HuH-7 (cell line): Measurements from ENCODE around the gene DGKB.

ENCODE experiments used
- DNase-seq: peaks from one replicate; pipeline ENCODE4 v3.0.0; 2011; ENCODE audit warnings: low spot score

The DGKB gene

DNA sequence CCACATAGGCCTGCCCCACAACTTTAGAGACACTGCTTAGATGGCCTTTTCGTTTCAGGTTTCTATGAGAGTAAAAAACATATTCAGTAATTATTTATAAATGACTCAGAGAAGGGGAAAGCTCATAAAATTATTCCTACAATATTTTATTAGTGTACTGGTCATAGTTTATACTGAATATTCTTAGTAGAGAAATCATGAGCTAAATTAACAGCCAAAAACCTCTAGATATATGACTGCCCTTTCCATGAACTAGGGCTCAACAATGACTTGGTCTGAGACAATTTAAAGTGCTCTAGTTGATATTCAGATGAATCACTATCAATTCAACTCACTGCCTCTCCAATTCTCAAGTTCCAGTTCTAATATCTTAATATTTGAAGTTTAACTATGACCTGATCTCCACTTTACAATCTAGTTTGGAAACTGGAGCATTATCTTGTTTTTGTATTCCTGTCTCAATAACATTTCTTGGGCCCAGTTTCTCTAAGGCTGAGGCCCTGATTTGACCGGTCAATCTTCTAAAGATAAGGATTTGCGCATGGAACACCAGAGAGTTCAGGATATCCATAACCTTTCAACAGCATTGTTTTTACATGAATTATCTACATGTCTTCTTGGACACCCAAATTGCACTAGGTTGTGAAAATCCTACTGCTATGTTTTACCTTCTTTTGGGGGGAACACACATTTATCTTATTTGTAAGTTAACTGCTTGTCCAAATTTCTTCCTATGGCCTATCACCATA is 141.6 kb downstream of the DGKB start:
- DNase-seq: no peak

DNA sequence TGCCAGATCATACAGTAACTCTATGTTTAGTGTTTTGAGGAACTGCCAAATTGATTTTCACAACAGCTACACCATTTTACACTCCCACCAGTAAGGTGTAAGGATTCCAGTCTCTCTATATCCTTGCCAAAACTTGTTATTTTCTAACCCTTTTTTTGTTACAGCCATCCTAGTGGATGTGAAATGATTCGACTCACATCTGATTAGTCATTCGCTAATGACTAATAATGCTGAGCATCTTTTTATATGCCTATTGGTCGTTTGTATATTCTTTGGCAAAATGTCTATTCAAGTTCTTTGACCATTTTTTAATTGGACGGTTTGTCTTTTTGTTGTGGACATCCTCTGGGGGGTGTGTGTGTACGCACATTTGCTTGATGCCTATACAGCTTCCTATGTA is 142.8 kb downstream of the DGKB start:
- no peak for DNase-seq

DNA sequence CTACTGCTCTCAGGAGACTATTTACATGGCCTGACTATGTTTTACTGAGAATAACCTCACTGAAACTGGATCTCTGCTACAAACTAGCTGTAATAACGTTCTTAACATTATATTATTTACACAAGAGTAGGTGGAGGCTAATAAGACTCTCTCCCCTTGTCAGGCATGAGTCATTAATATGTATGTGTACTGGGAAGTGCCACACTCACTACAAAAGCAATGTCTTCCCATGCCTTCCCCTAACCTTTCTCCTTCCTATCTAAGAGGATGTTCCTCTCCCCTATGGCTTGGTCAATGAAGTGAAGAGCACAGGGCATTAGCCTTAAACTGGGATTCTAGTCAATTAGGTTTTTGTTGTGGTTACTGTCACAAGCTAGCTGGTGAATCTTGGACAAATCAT is 147.9 kb downstream of the DGKB start:
- DNase-seq: no peak

DNA sequence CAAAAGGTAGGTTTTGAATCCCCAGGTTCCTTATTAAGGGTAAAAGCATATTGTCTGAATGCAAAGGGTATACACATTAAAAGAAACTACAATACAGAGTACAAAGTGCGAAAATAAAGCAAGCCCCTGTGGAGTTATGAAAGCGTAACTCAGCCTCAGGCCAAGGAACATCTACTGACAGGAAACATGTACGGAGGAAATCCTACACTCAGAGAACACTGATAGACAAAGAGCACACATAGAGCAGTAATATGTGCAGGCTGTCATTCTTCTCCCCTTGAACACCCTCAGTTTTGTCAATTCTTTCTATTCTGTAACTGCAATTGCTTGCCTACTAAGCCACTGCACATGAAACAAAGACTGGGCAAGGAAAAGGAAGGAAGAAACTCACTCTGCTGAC is 150.2 kb downstream of the DGKB start:
- no peak for DNase-seq

DNA sequence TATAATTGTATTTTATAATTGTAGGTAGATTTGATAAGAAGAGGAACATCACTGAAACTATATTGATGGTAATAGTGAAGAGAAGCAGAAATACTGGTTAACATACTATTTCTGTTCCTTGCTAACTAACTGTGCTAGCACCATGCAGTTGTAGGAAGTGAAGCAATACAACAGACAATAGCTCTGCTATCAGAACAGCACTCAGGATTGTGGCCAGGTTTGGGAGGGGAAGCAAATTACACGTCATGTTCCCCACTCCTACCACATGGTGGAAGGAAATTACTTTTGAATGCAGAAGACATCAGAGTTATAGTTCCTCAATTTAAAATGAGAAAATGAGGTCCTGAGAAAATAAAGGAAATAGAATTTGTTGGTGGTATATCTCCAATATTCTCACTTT is 151.1 kb downstream of the DGKB start:
- DNase-seq: no peak

DNA sequence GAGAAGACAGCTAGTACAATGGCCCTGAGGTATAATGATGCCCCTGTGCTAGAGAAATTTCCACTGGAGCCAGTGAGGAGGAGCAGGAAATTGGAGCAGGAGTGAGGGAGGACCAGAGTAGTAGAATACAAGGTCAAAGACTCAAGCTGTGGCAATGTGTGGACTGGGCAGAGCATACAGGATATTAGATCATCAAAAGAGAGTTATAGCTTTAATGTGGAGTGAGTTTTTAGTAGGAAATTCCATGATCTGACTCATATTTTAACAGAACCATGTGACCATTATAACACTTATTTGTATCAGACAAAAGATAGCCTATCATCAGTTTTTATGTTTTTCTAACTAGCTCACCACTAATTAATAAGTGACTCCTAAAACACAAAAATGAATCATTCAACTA is 154.1 kb downstream of the DGKB start:
- no peak for DNase-seq

DNA sequence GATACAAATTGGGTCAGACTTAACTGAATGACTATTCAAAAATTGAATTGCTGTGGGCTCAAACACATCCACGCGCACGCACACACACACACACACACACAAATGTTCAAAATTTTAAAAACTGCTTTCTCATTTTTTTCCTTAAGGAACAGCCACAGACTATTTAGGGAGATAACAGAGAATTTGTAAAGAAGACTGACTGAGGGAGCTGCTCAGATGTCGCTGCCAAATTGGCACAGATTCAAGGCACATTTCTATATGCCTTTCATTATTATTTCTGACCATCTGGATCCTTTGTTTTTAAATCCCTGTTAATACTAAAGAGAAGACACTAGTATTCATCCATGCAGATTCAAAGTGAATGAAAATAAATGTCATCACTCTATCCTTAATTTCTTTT is 154.8 kb downstream of the DGKB start:
- no peak for DNase-seq

DNA sequence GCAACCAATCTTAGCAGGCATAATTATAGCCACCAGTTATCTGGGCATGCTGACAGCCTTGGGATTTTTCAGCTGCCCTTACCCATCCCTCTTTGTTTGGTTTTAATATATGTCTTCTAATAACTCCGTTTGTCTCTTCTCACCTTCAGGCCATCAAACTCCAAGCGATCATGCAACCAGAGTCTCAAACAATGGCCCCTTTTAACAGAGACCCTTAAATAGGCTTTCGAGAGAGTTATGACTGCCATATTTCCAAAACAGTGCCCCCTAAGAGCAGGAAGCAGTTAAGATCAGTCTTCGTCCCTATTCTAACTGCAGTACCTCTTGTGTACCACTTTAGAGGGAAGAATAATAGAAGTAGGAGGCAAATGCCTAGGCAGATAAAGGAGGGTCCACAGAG is 157.5 kb downstream of the DGKB start:
- DNase-seq: no peak

DNA sequence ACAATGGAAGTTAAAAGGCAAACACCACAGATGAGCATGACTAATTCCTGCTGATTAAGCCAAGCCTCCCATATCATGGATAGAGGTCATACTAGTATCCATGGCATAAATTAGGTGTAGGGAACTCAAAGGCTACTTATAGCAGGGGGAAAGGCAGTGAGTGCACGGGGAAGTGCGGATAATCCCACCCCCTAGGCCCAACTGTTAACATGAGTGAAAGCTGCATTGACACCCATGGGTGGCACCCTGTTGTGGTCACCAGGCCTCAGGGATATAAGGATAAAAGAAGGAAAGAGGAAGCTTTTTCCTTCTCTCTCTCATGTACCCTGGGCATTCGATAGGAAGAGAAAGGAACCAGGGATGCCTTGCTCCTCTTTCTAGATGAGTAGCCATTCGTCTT is 161.9 kb downstream of the DGKB start:
- no peak for DNase-seq

DNA sequence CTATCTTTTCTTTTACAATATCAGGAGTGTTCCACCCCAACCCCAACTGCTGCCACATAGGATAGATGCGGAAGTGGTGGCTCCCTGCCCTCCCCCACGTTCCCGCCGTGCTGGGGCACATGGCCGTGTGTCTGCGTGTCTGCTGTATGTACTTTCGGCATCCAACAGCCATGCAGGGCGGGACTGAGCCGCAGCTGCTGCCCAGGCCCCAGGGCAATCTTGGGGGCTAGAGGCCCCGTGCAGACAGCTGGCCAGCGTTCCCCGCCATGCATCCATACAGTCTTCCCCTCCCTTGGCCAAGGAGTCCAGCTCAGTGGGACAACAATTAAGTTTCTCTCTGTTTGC is 162.7 kb downstream of the DGKB start:
- no peak for DNase-seq

DNA sequence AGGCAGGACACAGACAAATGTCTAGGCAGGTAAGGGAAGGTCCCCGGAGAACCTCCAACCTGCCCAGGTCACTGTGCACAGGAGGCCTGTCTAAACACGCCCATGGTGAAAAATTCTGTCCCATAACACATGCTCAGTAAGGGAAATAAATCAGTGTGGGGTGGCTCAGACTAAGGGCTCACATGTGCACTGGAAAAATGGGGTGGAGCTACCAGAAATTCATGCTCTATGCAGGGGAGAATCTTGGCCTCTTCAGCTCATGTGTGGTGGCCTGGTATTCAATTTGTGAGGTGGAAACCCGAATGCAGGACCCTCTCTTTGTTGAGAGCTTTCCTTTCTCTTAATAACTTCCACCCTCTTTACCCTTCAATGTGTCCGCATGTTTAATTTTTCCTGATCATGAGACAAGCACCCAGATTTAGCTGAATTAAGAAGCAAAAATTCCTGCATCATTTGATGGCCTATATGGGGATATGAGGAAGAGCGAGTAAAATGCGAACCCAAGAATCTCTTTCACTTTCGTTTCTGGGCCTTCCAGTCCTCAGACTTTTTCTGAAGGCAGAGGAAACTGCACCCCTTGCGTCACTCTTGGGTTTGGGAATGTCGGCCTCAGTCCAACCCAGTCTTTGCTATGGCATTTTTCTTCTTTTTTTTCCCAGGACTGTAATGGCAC is 163.2 kb downstream of the DGKB start:
- no peak for DNase-seq

DNA sequence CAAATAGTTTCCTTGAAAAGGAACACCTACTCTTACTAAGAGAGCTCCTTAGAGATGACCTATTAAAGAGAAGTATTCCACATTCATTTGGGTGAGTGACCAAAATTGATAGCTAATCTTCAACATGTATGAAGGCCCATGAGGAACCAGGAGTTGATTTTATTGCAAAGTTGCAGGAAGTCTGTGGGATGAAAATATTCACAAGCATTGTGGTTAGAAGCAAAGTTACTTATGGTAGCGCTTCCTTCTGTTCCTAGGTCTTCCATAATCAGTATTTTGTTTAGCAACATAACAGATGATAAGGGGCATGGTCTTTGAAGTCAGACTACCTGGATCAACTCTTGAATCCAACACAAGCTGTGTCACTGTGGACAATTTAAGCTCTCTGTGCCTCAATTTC is 164.5 kb downstream of the DGKB start:
- no peak for DNase-seq

DNA sequence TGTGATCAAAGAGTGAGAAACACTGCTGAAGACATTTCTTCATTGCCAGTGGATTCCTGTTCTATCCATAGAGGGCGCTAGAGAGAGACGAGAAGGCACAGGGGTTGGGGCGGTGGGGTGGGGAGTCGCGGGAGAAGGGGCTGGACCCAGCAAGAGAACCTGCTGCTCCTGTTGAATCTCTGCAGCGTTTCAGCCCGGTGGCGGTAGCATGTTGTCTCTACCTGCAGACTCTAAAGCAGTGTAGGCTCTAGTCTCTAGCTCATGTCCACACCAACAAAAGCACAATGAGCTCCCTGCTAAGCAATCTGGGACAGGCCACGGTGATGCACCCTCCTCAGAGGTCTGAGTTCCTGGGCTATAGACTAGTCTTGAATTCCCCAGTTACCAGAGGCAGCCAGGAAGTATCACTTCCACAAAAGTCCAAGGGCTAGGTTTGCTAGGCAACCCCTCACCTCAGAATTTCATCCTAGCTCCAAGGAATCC is 167.7 kb downstream of the DGKB start:
- DNase-seq: peak; percentile 61

DNA sequence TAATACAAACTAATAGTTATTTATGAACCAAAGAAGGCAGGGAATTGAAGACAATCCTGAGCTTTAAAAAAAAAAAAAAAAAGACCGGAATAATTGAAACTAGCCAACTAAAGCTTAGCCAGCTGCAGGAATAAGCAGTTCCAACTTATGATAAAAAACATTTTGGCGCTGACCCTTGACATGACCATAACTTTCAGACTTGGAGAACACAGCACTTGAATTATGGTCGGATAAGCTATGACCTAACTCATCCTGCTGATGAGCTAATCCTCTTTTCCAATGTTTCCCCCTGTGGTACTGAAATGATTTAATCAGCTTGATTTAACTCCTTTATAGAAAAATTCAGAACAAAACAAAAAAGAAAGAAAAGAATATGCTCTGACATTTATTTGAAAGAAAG is 181.8 kb downstream of the DGKB start:
- DNase-seq: no peak

DNA sequence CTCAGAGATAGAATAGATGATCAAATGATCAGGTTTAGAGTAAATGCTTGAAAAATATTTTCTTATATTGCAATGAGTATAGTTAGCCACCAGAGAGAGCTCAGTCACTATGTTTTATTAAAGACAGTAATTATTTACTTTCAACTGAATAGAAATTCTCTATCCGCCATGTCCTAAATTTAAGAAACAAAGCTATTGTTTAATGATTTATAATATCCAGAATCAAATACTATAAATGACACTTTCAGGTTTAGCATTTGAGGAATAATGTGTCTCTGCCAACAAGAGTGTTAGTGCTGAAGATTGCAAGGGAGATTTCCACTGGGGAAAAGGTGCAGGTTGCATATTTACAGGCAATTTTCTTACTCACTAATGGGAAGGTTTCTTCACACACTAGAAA is 184.7 kb downstream of the DGKB start:
- peak; percentile 5 for DNase-seq

DNA sequence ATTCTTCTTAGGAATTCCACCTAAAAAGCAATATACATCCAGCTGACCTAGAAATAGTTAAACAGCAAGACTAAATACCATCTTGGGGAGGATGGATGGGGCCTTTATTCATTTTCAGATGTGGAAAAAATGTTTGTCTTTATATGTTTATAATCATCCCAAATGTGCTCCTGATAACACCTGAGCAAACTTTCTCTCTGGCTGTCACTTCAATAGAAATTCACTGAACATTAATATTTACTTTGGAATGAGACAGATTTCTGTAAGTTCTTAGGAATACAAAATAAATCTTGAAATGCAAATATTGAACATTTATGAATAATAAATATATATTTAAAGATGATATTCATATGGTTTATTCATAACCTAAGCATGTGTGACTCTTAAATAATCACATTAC is 185.4 kb downstream of the DGKB start:
- DNase-seq: no peak

DNA sequence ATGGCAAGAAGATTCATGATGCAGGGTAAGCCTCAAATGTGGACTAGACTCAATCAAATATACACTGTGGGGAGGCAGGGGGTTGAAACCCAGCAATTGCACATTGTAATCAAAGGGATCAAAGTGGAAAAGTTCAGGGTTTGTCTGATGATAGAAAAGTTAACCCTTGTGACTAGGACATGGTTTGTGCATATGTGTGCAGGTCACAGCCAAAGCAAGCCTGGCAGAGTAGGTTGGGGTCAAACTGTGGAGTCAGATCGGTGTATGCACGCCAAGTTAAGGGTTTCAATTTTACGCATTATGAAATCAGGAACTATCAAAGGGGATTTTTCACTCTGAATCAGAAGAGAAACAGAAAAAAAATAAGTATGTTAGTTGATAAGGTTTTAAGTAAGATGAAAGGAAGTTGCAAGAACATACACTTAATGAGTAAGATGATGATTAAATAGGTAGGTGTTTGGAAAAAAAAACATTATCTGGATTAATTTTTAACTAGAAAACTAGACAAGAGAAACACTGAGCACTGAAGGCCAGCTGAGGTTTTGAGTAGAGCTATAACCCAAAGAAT is 188.3 kb downstream of the DGKB start:
- DNase-seq: no peak

DNA sequence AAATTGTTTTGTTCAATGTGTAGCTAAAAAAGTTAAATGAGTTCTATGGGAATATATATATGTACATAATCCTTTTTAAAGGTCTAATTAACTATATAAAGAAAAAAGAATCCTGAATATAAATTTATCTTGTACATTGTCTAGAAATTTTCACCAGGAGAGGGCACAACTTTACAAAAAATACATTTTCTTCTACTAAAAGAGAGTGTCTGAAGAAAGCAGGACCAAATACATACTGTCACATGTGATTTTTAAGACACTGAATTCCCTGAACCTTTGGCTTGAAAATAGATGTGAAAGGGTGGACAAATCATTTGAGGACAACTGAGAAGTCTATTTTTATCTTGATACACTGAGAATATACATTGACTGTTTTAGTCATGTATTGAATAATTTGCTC is 204.3 kb downstream of the DGKB start:
- DNase-seq: no peak

DNA sequence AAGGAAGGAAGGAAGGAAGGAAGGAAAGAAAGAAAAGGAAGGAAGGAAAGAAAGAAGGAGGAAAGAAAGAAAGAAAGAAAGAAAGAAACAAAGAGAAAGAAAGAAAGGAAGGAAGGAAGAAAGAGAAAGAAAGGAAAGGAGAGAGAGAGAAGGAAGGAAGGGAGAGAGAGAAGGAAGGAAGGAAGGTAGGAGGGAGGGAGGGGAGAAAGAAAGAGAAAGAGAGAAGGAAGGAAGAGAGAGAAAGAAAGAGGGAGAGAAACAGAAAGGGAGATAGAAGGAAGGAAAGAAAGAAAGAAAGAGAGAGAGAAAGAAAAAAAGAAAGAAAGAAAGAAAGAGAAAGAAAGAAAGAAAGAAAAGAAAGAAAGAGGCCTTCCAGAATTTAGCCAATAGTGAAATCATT is 204.9 kb downstream of the DGKB start:
- no peak for DNase-seq

DNA sequence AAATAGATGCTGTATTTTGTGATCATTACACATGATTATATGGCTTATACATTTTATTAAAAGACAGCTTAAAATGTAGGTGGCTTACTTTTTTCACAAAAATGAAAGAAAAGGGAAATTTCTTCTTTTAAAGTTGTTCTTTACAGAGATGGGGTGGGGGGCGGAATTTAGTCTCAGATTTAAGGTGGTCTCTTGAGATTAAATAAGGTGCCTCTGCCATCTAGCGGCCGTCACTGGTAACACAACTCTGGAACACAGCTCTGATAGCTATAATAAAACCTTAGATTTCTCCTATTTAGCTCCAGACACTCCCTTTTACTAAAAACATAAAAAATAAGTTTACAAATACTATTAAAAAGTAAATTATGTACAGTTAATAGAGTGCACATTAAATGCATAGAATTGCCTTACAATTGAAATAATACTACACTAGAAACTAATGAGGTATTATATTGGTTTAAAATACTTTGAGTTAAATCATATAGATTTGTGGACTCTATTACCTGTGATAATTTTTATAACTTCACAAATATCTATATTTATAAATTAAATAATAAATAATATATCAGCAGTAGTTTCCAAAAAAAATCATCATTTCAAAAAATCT is 210.9 kb downstream of the DGKB start:
- peak; percentile 12 for DNase-seq

DNA sequence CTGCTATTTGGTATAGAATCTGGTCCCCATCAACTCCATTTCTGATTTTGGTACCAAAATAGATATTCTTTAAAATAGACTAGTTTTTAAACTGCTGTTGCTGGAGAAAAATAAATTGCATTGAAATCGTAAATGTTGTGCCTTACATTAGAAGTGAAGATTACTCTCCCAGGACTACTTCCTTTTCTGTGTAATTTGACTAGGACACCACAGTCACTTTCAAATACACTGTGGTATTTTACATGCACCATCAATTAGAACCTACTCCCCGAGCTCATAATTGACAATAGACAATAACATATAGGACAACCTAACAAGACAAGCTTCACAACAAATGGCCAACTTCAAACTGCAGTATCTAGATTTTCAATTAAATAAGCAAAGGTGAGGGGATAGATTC is 211.5 kb downstream of the DGKB start:
- DNase-seq: no peak

DNA sequence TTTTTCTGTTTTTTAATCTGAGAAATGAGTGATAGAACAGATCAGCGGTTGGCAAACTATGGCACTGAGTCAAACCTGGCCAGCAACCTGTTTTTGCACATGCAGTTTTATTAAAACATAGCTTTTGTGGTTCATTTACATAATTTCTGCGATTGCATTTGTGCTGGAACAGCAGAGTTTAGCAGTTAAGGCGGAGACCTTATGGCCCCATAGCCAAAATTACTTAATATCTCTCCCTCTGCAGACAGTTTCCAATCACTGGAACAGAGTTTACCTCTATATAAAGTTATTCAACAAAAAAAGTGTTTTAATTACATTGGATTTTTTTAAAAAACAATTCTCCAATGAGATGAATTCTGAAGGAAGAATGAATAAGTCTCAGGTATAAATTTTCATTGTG is 212.1 kb downstream of the DGKB start:
- DNase-seq: no peak

DNA sequence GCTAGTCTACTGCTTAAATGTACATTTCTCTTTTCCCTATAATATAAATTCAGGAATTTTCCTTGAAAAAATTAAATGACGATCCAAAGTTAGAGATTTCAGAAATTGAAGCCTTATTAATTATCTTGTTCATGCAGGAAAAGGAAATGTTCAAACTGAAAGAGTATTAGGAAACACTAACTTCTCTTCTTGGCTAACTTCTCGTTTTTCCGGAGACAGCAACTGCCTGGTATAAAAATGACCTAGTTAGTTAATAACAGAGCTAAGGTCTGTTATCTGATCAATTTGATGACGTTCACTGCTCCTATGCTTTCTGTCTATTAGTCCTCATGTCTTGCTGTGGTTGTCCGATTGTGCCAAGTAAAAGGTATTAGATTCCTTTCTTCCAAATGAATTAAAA is 212.5 kb downstream of the DGKB start:
- no peak for DNase-seq
